Measurements from ENCODE around the gene CEACAM4. TPM values are rescaled to one million over a fixed set of nuclear protein-coding genes. Genes with fewer than 3 reads are reported as not detected.
A peak's percentile ranks its signal among the peaks of the same experiment; 100 is the strongest.
"Not testable (repeated sequence)": the region's sequence is repeated elsewhere in the genome, so short reads cannot be mapped to it uniquely, and the experiment has no call there.

The CEACAM4 gene
- total RNA-seq, 4 donors from 2014 or later: 0.46 to 3.3 (median 1.1) TPM

- peaks cover 0 to 63% (median 0%) of the 10 kb centered on the region in 4 donors for H3K27me3 ChIP-seq
- H3K27ac ChIP-seq (replicated peaks in 1 of 4): no peak overlapping the region
- WGBS: 76% methylated on average over 8 of the region's 9 CpGs
- peak; percentile 80 for DNase-seq (ENCODE audit: extremely low spot score)
- H3K9me3 ChIP-seq: peaks cover 0 to 8% (median 6%) of the 10 kb centered on the region in 4 donors
- TF ChIP-seq, protein P1, sequence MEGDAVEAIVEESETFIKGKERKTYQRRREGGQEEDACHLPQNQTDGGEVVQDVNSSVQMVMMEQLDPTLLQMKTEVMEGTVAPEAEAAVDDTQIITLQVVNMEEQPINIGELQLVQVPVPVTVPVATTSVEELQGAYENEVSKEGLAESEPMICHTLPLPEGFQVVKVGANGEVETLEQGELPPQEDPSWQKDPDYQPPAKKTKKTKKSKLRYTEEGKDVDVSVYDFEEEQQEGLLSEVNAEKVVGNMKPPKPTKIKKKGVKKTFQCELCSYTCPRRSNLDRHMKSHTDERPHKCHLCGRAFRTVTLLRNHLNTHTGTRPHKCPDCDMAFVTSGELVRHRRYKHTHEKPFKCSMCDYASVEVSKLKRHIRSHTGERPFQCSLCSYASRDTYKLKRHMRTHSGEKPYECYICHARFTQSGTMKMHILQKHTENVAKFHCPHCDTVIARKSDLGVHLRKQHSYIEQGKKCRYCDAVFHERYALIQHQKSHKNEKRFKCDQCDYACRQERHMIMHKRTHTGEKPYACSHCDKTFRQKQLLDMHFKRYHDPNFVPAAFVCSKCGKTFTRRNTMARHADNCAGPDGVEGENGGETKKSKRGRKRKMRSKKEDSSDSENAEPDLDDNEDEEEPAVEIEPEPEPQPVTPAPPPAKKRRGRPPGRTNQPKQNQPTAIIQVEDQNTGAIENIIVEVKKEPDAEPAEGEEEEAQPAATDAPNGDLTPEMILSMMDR (IDR thresholded peaks at IDR 0.05): no peak
- no peak for TF ChIP-seq POLR2A (IDR thresholded peaks at IDR 0.05; ENCODE audit: low read depth)
- TF ChIP-seq EP300 (IDR thresholded peaks at IDR 0.05): no peak
- TF ChIP-seq POLR2AphosphoS5 (IDR thresholded peaks at IDR 0.05): no peak
- no peak overlapping the region for H3K4me3 ChIP-seq
- no peaks in the 10 kb centered on the region for H3K36me3 ChIP-seq
- H3K4me1 ChIP-seq: no peaks in the 10 kb centered on the region
- intact Hi-C loops (cut with DNase I): no loop called here
These were observed 39.6 kb downstream of the CEACAM4 start for GRCh38 chr19:41587101-41587837.

DNA sequence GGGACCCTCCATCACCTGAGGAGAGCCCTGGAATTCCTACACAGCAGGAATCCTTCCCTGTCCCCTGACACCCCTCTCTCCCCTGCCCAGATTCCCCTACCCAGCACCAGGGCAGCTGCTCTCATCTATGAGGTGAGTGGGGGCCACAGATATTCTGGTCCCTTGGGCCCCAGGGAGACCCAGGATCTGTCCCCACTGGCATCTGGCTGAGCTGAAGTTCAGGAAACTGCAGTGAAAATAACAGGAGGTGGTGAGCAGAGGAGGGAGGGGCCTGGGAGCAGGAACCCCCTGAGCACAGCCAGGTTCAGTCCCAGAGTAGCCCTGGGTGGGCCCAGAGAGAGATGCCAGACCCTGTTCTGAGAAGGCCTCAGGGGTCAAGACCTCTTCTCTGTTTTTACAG is 40.8 kb downstream of the CEACAM4 start:
- Histone ChIP-seq H3K4me3 (no peak overlapping the region), H3K27me3 (peaks cover 0 to 57% (median 0%) of the 10 kb centered on the region in 4 donors), H3K27ac (replicated peaks in 1 of 4) (no peak overlapping the region), H3K9me3 (peaks cover 0 to 19% (median 7%) of the 10 kb centered on the region in 4 donors), H3K36me3 (no peaks in the 10 kb centered on the region), H3K4me1 (no peaks in the 10 kb centered on the region)
- intact Hi-C loops (cut with DNase I): no loop called here
- peak; percentile 53 for DNase-seq (ENCODE audit: extremely low spot score)
- TF ChIP-seq POLR2A (IDR thresholded peaks at IDR 0.05; ENCODE audit: low read depth) (no peak), POLR2AphosphoS5 (IDR thresholded peaks at IDR 0.05) (no peak), EP300 (IDR thresholded peaks at IDR 0.05) (no peak)
- TF ChIP-seq, protein P1 (IDR thresholded peaks at IDR 0.05): no peak

- H3K36me3 ChIP-seq: no peaks in the 10 kb centered on the region
- TF ChIP-seq POLR2AphosphoS5 (IDR thresholded peaks at IDR 0.05) (no peak), EP300 (IDR thresholded peaks at IDR 0.05) (no peak), POLR2A (IDR thresholded peaks at IDR 0.05; ENCODE audit: low read depth) (no peak)
- TF ChIP-seq, protein P1 (IDR thresholded peaks at IDR 0.05): no peak
- intact Hi-C loops (cut with DNase I): no loop called here
- H3K4me3 ChIP-seq: no peak overlapping the region
- WGBS: 88% methylated on average over 1 of the region's 1 CpG
- no peak overlapping the region for H3K27ac ChIP-seq (replicated peaks in 1 of 4)
- peaks cover 0 to 27% (median 11%) of the 10 kb centered on the region in 4 donors for H3K9me3 ChIP-seq
- peak; percentile 47 for DNase-seq (ENCODE audit: extremely low spot score)
- peaks cover 0 to 52% (median 0%) of the 10 kb centered on the region in 4 donors for H3K27me3 ChIP-seq
- H3K4me1 ChIP-seq: no peaks in the 10 kb centered on the region
These were observed 41.9 kb downstream of the CEACAM4 start for GRCh38 chr19:41584931-41585330.

GRCh38 chr19:41584260-41584810 is 42.5 kb downstream of the CEACAM4 start:
- intact Hi-C loops (cut with DNase I): no loop called here
- H3K9me3 ChIP-seq: peaks cover 0 to 27% (median 11%) of the 10 kb centered on the region in 4 donors
- 59% methylated on average over 5 of the region's 6 CpGs for WGBS
- H3K36me3 ChIP-seq: no peaks in the 10 kb centered on the region
- no peak overlapping the region for H3K27ac ChIP-seq (replicated peaks in 1 of 4)
- peak; percentile 55 for DNase-seq (ENCODE audit: extremely low spot score)
- H3K27me3 ChIP-seq: peaks cover 0 to 46% (median 0%) of the 10 kb centered on the region in 4 donors
- TF ChIP-seq POLR2AphosphoS5 (IDR thresholded peaks at IDR 0.05): no peak
- no peaks in the 10 kb centered on the region for H3K4me1 ChIP-seq
- H3K4me3 ChIP-seq: no peak overlapping the region

DNA sequence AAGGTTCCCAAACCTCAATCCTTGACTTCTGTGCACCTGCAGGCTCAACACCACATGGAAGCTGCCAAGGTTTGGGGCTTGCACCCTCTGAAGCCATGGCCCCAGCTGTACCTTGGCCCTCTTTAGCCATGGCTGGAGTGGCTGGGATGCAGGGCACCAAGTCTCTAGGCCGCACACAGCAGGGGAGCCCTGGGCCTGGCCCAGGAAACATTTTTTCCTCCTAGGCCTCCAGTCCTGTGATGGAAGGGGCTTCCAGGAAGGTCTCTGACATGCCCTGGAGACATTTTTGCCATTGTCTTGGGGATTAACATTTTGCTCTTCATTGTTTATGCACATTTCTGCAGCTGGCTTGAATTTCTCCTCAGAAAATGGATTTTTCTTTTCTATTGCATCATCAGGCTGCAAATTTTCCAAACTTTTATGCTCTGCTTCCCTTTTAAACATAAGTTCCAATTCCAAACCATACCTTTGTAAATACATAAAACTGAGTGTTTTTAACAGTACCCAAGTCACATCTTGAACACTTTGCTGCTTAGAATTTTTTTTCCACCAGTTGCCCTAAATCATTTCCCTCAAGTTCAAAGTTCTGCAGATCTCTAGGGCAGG is 44.2 kb downstream of the CEACAM4 start:
- H3K4me3 ChIP-seq; DNase-seq (ENCODE audit: extremely low spot score); intact Hi-C loops (cut with DNase I); H3K27ac ChIP-seq (replicated peaks in 1 of 4); H3K4me1 ChIP-seq; H3K36me3 ChIP-seq: not testable (repeated sequence)
- WGBS: 67% methylated on average over 1 of the region's 1 CpG
- Histone ChIP-seq H3K9me3 (peaks cover 0 to 27% (median 11%) of the 10 kb centered on the region in 4 donors), H3K27me3 (peaks cover 0 to 39% (median 0%) of the 10 kb centered on the region in 4 donors)

- H3K27me3 ChIP-seq: peaks cover 0 to 31% (median 0%) of the 10 kb centered on the region in 4 donors
- H3K4me1 ChIP-seq; DNase-seq (ENCODE audit: extremely low spot score); intact Hi-C loops (cut with DNase I); H3K36me3 ChIP-seq; H3K27ac ChIP-seq (replicated peaks in 1 of 4); H3K4me3 ChIP-seq: not testable (repeated sequence)
- H3K9me3 ChIP-seq: peaks cover 0 to 27% (median 11%) of the 10 kb centered on the region in 4 donors
- WGBS: 72% methylated on average over 4 of the region's 4 CpGs
These were observed 45.8 kb downstream of the CEACAM4 start for GRCh38 chr19:41581068-41581467.

All from esophagus muscularis mucosa (tissue), 4 donors.